ENCODE data around the gene ANKLE1.

The ANKLE1 gene

GRCh38 chr19:17305517-17306284 is 24.0 kb downstream of the ANKLE1 start, which contains the start of gene MRPL34:
TSS of gene MRPL34 (plus strand) at chr19:17305872. CDS start at chr19:17305893, 21 bp downstream.
- Histone ChIP-seq H3K9me3 (ENCODE audit: control insufficient read depth, insufficient read depth, low read depth, low read length) (no peaks in the 10 kb centered on the region), H3K4me1 (ENCODE audit: control insufficient read depth, insufficient read depth, low read length) (peaks cover 3% of the 10 kb centered on the region), H3K36me3 (ENCODE audit: control insufficient read depth in 2 of 2, insufficient read depth in 1 of 2, low read length in 2 of 2) (peaks cover 0 to 11% of the 10 kb centered on the region in 2 experiments; a peak in 1 of 3 replicates), H3K4me3 (ENCODE audit: low read depth, low read length) (peak within 1 kb of the TSS; percentile 83), H3K27ac (ENCODE audit: extremely low read depth, low read depth, low read length) (peak within 1 kb of the TSS; percentile 76)
- POLR2A ChIA-PET = interaction anchor here (0.5 to 2.8 kb wide), 20 partner anchors 9 to 1012 kb away, joined by 3 to 28 read pairs (median 4); partner anchors contain the start of genes ANO8, BABAM1, NR2F6 and USE1
- CTCF ChIA-PET = interaction anchor here (0.5 to 1.7 kb wide), 17 partner anchors 9 to 968 kb away, joined by 3 to 9 read pairs (median 4); partner anchors contain the start of genes ANO8 and IQCN
- TF ChIP-seq KLF8 (tag by site-specific recombination; IDR thresholded peaks at IDR 0.05) = peak; percentile 43; the same call in 1 of the 2 replicates
- no peak for TF ChIP-seq ZNF202 (tag by site-specific recombination; IDR thresholded peaks at IDR 0.05; ENCODE audit: borderline replicate concordance)
- no peak for TF ChIP-seq ZNF19 (tag by site-specific recombination; IDR thresholded peaks at IDR 0.05; ENCODE audit: low read depth)
- no peak for TF ChIP-seq ZNF280C (tag by site-specific recombination; IDR thresholded peaks at IDR 0.05)
- TF ChIP-seq ZNF585B (tag by site-specific recombination; IDR thresholded peaks at IDR 0.05) = no peak
- no peak for TF ChIP-seq ZSCAN30 (tag by site-specific recombination; IDR thresholded peaks at IDR 0.05)
- TF ChIP-seq MYNN (tag by site-specific recombination; IDR thresholded peaks at IDR 0.05; ENCODE audit: borderline replicate concordance) = no peak
- no peak for TF ChIP-seq ZNF521 (tag by site-specific recombination; IDR thresholded peaks at IDR 0.05)
- TF ChIP-seq ZBTB17 (tag by site-specific recombination; IDR thresholded peaks at IDR 0.05) = peak; percentile 96
- peak; percentile 100 for TF ChIP-seq SCRT2 (tag by site-specific recombination; IDR thresholded peaks at IDR 0.05)
- TF ChIP-seq ZBTB7A (tag by site-specific recombination; IDR thresholded peaks at IDR 0.05; ENCODE audit: low read depth) = peak; percentile 40; the same call in 1 of the 2 replicates
- 0 out of 2 replicates have a peak, but pooled peaks have one; percentile 39 for TF ChIP-seq PBX3 (CRISPR knock-in tag; IDR thresholded peaks at IDR 0.05)
- no peak for TF ChIP-seq ZNF623 (tag by site-specific recombination; IDR thresholded peaks at IDR 0.05)
- no peak for TF ChIP-seq ZNF350 (tag by site-specific recombination; IDR thresholded peaks at IDR 0.05)
- no peak; the same call in 1 of the 2 replicates for TF ChIP-seq ZNF449 (tag by site-specific recombination; IDR thresholded peaks at IDR 0.05)
- TF ChIP-seq ZNF654 (tag by site-specific recombination; IDR thresholded peaks at IDR 0.05; ENCODE audit: low read depth) = peak; percentile 37
- TF ChIP-seq ZXDB (tag by site-specific recombination; IDR thresholded peaks at IDR 0.05) = peak; percentile 61; the same call in 1 of the 2 replicates
- peak; percentile 96 for TF ChIP-seq SCRT1 (tag by site-specific recombination; IDR thresholded peaks at IDR 0.05; ENCODE audit: borderline replicate concordance)
- TF ChIP-seq ZNF660 (tag by site-specific recombination; IDR thresholded peaks at IDR 0.05) = peak; percentile 59; the same call in 1 of the 2 replicates
- no peak for TF ChIP-seq HOXC10 (CRISPR knock-in tag; IDR thresholded peaks at IDR 0.05)
- TF ChIP-seq ELK4 (IDR thresholded peaks at IDR 0.05; ENCODE audit: borderline replicate concordance, low read depth, low read length) = no peak
- TF ChIP-seq ZNF174 (tag by site-specific recombination; IDR thresholded peaks at IDR 0.05) = no peak
- peak; percentile 66; the same call in 1 of the 2 replicates for TF ChIP-seq ZNF501 (tag by site-specific recombination; IDR thresholded peaks at IDR 0.05)
- TF ChIP-seq ZBTB20 (tag by site-specific recombination; IDR thresholded peaks at IDR 0.05) = peak; percentile 96
- TF ChIP-seq ZBTB6 (tag by site-specific recombination; IDR thresholded peaks at IDR 0.05) = peak; percentile 99
- 0 out of 2 replicates have a peak, but pooled peaks have one; percentile 65 for TF ChIP-seq BCL11A (tag by site-specific recombination; IDR thresholded peaks at IDR 0.05; ENCODE audit: low read depth)
- no peak for TF ChIP-seq ZNF138 (tag by site-specific recombination; IDR thresholded peaks at IDR 0.05; ENCODE audit: borderline replicate concordance)
- peak; percentile 89 for TF ChIP-seq ZNF600 (tag by site-specific recombination; IDR thresholded peaks at IDR 0.05)
- TF ChIP-seq ZNF140 (tag by site-specific recombination; IDR thresholded peaks at IDR 0.05) = no peak
- 0 out of 2 replicates have a peak, but pooled peaks have one; percentile 22 for TF ChIP-seq ZFHX2 (tag by site-specific recombination; conservative IDR thresholded peaks at IDR 0.05)

Measured in HEK293 (cell line).